Measurements from ENCODE around the gene NEK4. TPM values are rescaled to one million over a fixed set of nuclear protein-coding genes. Genes with fewer than 3 reads are reported as not detected.
"Not testable (repeated sequence)": the region's sequence is repeated elsewhere in the genome, so short reads cannot be mapped to it uniquely, and the experiment has no call there.

Gene NEK4
- total RNA-seq, 2 donors from 2014 or later: 10.1 to 73.2 TPM

DNA sequence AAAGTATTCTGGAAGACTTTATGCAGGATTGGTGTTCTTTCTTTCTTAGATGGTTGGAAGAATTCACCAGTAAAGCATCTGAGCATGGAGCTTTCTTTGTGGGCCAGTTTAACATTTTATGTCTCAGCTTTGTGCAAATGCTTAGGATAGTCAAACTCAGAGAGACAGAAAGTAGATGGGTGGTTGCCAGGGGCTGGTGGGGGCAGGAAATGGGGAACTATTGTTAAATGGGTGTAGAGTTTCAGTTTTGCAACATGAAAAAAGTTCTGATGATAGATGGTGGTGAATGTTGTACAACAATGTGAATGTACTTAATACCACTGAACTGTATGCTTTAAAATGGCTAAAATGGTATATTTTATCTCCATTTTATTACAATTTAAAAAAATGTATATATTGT lies 40.1 kb downstream of the NEK4 start:
- no peak for TF ChIP-seq POLR2A (IDR thresholded peaks at IDR 0.05)
- Histone ChIP-seq H3K4me1 (no peaks in the 10 kb centered on the region), H3K4me3 (no peak overlapping the region), H3K27ac (no peak overlapping the region), H3K27me3 (no peaks in the 10 kb centered on the region), H3K9me3 (no peaks in the 10 kb centered on the region), H3K36me3 (replicated peaks in 1 of 2; ENCODE audit: insufficient read depth in 1 of 2, low read depth in 2 of 2) (peaks cover 0 to 6% of the 10 kb centered on the region in 2 donors)
- ATAC-seq: no peak
- intact Hi-C loops (cut with DNase I): no loop called here
- no peak for DNase-seq

- not testable (repeated sequence) for H3K4me3 ChIP-seq, H3K27ac ChIP-seq
Observed at GRCh38 chr3:52728753-52729152, 42.0 kb downstream of the NEK4 start.

GRCh38 chr3:52724511-52724910 lies 46.2 kb downstream of the NEK4 start:
- Histone ChIP-seq H3K27ac (no peak overlapping the region), H3K9me3 (no peaks in the 10 kb centered on the region), H3K27me3 (no peaks in the 10 kb centered on the region), H3K4me1 (no peaks in the 10 kb centered on the region), H3K4me3 (no peak overlapping the region), H3K36me3 (replicated peaks in 1 of 2; ENCODE audit: insufficient read depth in 1 of 2, low read depth in 2 of 2) (no peaks in the 10 kb centered on the region)
- ATAC-seq: no peak
- DNase-seq: no peak
- intact Hi-C loops (cut with DNase I): no loop called here
- WGBS, 2 donors: 72 to 74% methylated on average over 1 of the region's 1 CpG
- no peak for TF ChIP-seq POLR2A (IDR thresholded peaks at IDR 0.05)

More at GRCh38 chr3:52728753-52729152, 42.0 kb downstream of the NEK4 start:
- DNase-seq; H3K9me3 ChIP-seq; H3K4me1 ChIP-seq; H3K36me3 ChIP-seq (replicated peaks in 1 of 2; ENCODE audit: insufficient read depth in 1 of 2, low read depth in 2 of 2); H3K27me3 ChIP-seq; ATAC-seq; intact Hi-C loops (cut with DNase I): not testable (repeated sequence)
- 58 to 73% methylated on average over 3 of the region's 3 CpGs for WGBS, 2 donors

- Histone ChIP-seq H3K36me3 (replicated peaks in 1 of 2; ENCODE audit: insufficient read depth in 1 of 2, low read depth in 2 of 2) (no peaks in the 10 kb centered on the region), H3K4me1 (no peaks in the 10 kb centered on the region), H3K4me3 (no peak overlapping the region), H3K27me3 (no peaks in the 10 kb centered on the region), H3K27ac (no peak overlapping the region), H3K9me3 (no peaks in the 10 kb centered on the region)
- ATAC-seq (no peak), DNase-seq (no peak)
- TF ChIP-seq POLR2A (IDR thresholded peaks at IDR 0.05): no peak
- TF ChIP-seq, protein P1, sequence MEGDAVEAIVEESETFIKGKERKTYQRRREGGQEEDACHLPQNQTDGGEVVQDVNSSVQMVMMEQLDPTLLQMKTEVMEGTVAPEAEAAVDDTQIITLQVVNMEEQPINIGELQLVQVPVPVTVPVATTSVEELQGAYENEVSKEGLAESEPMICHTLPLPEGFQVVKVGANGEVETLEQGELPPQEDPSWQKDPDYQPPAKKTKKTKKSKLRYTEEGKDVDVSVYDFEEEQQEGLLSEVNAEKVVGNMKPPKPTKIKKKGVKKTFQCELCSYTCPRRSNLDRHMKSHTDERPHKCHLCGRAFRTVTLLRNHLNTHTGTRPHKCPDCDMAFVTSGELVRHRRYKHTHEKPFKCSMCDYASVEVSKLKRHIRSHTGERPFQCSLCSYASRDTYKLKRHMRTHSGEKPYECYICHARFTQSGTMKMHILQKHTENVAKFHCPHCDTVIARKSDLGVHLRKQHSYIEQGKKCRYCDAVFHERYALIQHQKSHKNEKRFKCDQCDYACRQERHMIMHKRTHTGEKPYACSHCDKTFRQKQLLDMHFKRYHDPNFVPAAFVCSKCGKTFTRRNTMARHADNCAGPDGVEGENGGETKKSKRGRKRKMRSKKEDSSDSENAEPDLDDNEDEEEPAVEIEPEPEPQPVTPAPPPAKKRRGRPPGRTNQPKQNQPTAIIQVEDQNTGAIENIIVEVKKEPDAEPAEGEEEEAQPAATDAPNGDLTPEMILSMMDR (IDR thresholded peaks at IDR 0.05): no peak
- 91 to 97% methylated on average over 5 of the region's 5 CpGs for WGBS, 2 donors
- intact Hi-C loops (cut with DNase I): no loop called here
Observed at GRCh38 chr3:52723935-52724334, 46.8 kb downstream of the NEK4 start.

DNA sequence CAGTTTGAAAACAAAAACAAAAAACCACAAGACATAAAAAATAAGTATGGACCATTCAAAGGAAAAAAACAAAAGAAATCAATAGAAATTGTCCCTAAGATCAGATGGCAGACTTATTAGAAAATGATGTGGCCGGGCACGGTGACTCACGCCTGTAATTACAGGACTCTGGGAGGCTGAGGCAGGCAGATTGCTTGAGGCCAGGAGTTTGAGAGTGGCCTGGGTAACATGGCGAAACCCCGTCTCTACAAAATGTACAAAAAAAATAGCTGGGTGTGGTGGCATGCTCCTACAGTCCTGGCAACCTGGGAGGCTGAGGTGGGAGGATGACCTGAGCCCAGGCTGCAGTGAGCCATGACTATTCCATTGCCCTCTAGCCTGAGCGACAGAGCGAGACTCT lies 48.2 kb downstream of the NEK4 start:
- H3K27ac ChIP-seq: no peak overlapping the region
- H3K27me3 ChIP-seq: no peaks in the 10 kb centered on the region
- H3K36me3 ChIP-seq (replicated peaks in 1 of 2; ENCODE audit: insufficient read depth in 1 of 2, low read depth in 2 of 2): no peaks in the 10 kb centered on the region
- TF ChIP-seq POLR2A (IDR thresholded peaks at IDR 0.05): no peak
- TF ChIP-seq, protein P1 (IDR thresholded peaks at IDR 0.05): no peak
- no peaks in the 10 kb centered on the region for H3K9me3 ChIP-seq
- intact Hi-C loops (cut with DNase I): no loop called here
- no peak overlapping the region for H3K4me3 ChIP-seq
- no peaks in the 10 kb centered on the region for H3K4me1 ChIP-seq
- ATAC-seq: no peak
- DNase-seq: no peak
- 95 to 97% methylated on average over 7 of the region's 7 CpGs for WGBS, 2 donors

- no peaks in the 10 kb centered on the region for H3K4me1 ChIP-seq
- TF ChIP-seq, protein P1 (IDR thresholded peaks at IDR 0.05): no peak
- no peak for TF ChIP-seq POLR2A (IDR thresholded peaks at IDR 0.05)
- 78 to 100% methylated on average over 1 of the region's 1 CpG for WGBS, 2 donors
- ATAC-seq (no peak), DNase-seq (no peak)
- no peaks in the 10 kb centered on the region for H3K36me3 ChIP-seq (replicated peaks in 1 of 2; ENCODE audit: insufficient read depth in 1 of 2, low read depth in 2 of 2)
- no peak overlapping the region for H3K4me3 ChIP-seq
- no peak overlapping the region for H3K27ac ChIP-seq
- no peaks in the 10 kb centered on the region for H3K27me3 ChIP-seq
- intact Hi-C loops (cut with DNase I): no loop called here
- no peaks in the 10 kb centered on the region for H3K9me3 ChIP-seq
Observed at GRCh38 chr3:52721730-52722008, 49.1 kb downstream of the NEK4 start.
